GM12891 (cell line): ENCODE results near the gene RAD18.

Experiments
- PAX5 ChIP-seq: IDR thresholded peaks from 2 replicates; pipeline ENCODE4 v1.6.1; 2011; ENCODE audit warnings: low read length, moderate library complexity, mild to moderate bottlenecking; ENCODE audit not compliant: insufficient read depth, severe bottlenecking
- POLR2A ChIP-seq: IDR thresholded peaks from 2 replicates; pipeline ENCODE4 v1.6.1; 2011; ENCODE audit warnings: low read depth, low read length, control low read depth
- POLR2AphosphoS5 ChIP-seq: IDR thresholded peaks from 2 replicates; pipeline ENCODE4 v1.6.1; 2011; ENCODE audit warnings: low read depth, low read length, control low read depth
- POU2F2 ChIP-seq: IDR thresholded peaks from 2 replicates; pipeline ENCODE4 v1.6.1; 2011; ENCODE audit warnings: low read depth, mild to moderate bottlenecking, control low read depth, low read length, moderate library complexity
- SPI1 ChIP-seq: IDR thresholded peaks from 2 replicates; pipeline ENCODE4 v1.6.1; 2011; ENCODE audit warnings: low read depth, low read length, control low read depth
- TAF1 ChIP-seq: IDR thresholded peaks from 2 replicates; pipeline ENCODE4 v1.6.1; 2011; ENCODE audit warnings: low read depth, low read length, control low read depth

- no peak for TF ChIP-seq POLR2A
- no peak for TF ChIP-seq TAF1
- TF ChIP-seq POLR2AphosphoS5: no peak
- TF ChIP-seq SPI1: no peak
- TF ChIP-seq POU2F2: no peak
- no peak for TF ChIP-seq PAX5
Measured at GRCh38 chr3:8968375-8968882, 5.2 kb upstream of the RAD18 start.
